DND-41 (cell line): ENCODE results near the gene POU3F3.

Experiments used
- ATAC-seq: fragments of 200-7000 bp; cut with Tn5 transposase; 3 replicates; pipeline ENCODE4 v1.9.1; 2021; ENCODE audit warnings: low read depth; ENCODE audit not compliant: insufficient read depth
- DNase-seq: peaks from one replicate; pipeline ENCODE4 v3.0.0-alpha.2; 2020
- H2AFZ ChIP-seq: 2 replicates; pipeline ENCODE4 v1.6.0; 2012; ENCODE audit warnings: low read depth, low read length
- H3K27ac ChIP-seq: 2 replicates; pipeline ENCODE4 v1.5.1; 2012; ENCODE audit warnings: low read length, inconsistent platforms
- H3K27me3 ChIP-seq: fragments of 200-600 bp; sonication (generic); 2 replicates; pipeline ENCODE4 v1.6.0; 2012; ENCODE audit warnings: low read length, mild to moderate bottlenecking, inconsistent platforms; ENCODE audit not compliant: insufficient read depth, poor library complexity
- H3K36me3 ChIP-seq: 2 replicates; pipeline ENCODE4 v1.5.1; 2012; ENCODE audit warnings: low read length, inconsistent platforms; ENCODE audit not compliant: insufficient read depth
- H3K4me1 ChIP-seq: 2 replicates; pipeline ENCODE4 v1.5.1; 2012; ENCODE audit warnings: mild to moderate bottlenecking, low read length; ENCODE audit not compliant: insufficient read depth
- H3K4me2 ChIP-seq: 2 replicates; pipeline ENCODE4 v1.6.0; 2012; ENCODE audit warnings: mild to moderate bottlenecking, moderate library complexity, low read length, inconsistent platforms; ENCODE audit not compliant: insufficient read depth
- H3K4me3 ChIP-seq, 2 experiments: fragments of 200-600 bp in 1 of 2; shearing (Covaris generic) in 1 of 2; 2 replicates each; pipeline ENCODE4 v1.5.1; 2012 to 2016; ENCODE audit warnings: inconsistent platforms in 2 of 2, low read length in 2 of 2, mild to moderate bottlenecking in 2 of 2, low read depth in 1 of 2, moderate library complexity in 1 of 2
- H3K79me2 ChIP-seq: 2 replicates; pipeline ENCODE4 v1.6.0; 2012; ENCODE audit warnings: low read length, inconsistent platforms; ENCODE audit not compliant: insufficient read depth
- H3K9ac ChIP-seq: 2 replicates; pipeline ENCODE4 v1.6.0; 2012; ENCODE audit warnings: low read depth, mild to moderate bottlenecking, inconsistent platforms, low read length, moderate library complexity
- H3K9me3 ChIP-seq: 2 replicates; pipeline ENCODE4 v1.5.1; 2012; ENCODE audit warnings: low read length, moderate library complexity, mild to moderate bottlenecking, inconsistent platforms; ENCODE audit not compliant: insufficient read depth, severe bottlenecking
- H4K20me1 ChIP-seq: 2 replicates; pipeline ENCODE4 v1.6.0; 2012; ENCODE audit warnings: low read length; ENCODE audit not compliant: insufficient read depth
- CTCF ChIP-seq: IDR thresholded peaks from 2 replicates; pipeline ENCODE4 v1.5.1; 2012; ENCODE audit warnings: borderline replicate concordance, low read length, moderate library complexity, mild to moderate bottlenecking; ENCODE audit not compliant: poor library complexity, severe bottlenecking; ENCODE audit errors: extremely low read depth
- EZH2 ChIP-seq: IDR thresholded peaks from 3 replicates; pipeline ENCODE4 v1.6.1; 2012; ENCODE audit warnings: borderline replicate concordance, low read depth, mild to moderate bottlenecking, moderate library complexity, low read length, inconsistent platforms; ENCODE audit not compliant: severe bottlenecking

POU3F3 gene

DNA sequence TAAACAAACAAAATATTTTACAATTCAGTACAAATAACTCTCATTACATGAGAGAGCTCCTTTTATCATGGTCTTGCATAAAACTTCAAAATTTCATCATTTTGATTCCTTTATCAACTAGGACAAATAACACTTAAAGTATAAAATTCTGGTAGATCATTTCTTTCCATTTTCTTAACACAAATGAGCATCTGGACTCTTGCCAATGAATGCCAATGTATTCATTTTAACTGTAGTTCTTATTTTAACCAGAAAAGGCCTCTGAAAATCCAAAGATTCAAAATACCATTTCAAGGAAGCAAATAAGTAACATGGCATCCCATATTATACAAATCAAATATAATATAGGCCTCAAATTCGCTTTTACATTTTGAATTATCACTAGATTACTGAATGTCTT lies 13.8 kb upstream of the POU3F3 start:
- H3K9ac ChIP-seq = no peak overlapping the region
- no peaks in the 10 kb centered on the region for H3K9me3 ChIP-seq

DNA sequence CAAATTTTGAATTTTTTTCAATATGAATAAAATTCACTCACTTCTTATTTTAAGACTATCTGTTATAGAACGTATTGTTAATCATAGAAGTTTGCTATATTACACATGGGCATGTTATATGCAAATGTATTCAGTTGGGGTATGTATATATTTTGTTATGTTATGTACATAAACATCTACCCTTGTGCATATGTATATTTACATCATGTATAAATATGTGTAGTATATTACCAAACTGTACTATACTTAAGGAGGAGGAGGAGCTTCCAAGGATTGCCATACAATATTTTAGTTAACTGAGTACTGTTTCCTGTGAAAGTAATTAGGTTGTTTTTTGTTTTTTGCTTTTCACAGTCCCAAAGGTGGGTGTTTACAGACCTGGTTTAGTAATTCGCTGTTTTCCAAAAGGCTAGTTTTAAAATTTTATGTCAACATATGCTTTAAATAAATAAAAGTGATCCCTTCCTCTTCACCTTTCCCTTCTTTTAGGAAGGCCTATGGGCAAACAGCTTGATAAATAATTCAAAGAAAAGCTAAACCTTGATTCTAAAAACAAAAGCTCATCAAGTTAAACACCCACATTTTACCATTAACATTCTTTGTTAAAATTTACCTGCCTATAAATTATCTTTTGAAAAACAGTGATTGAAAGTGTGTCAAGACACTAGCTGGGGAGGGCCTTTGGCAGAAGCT lies 12.9 kb upstream of the POU3F3 start:
- no peak overlapping the region for H3K4me2 ChIP-seq
- DNase-seq (no peak), ATAC-seq (no peak)
- H3K9ac ChIP-seq = no peak overlapping the region
- no peaks in the 10 kb centered on the region for H3K36me3 ChIP-seq
- no peak overlapping the region for H2AFZ ChIP-seq
- H3K4me3 ChIP-seq = no peak overlapping the region
- no peaks in the 10 kb centered on the region for H4K20me1 ChIP-seq
- H3K4me1 ChIP-seq = no peaks in the 10 kb centered on the region
- H3K27me3 ChIP-seq = no peaks in the 10 kb centered on the region
- no peaks in the 10 kb centered on the region for H3K79me2 ChIP-seq
- no peak overlapping the region for H3K27ac ChIP-seq
- TF ChIP-seq EZH2 (no peak), CTCF (no peak)
- H3K9me3 ChIP-seq = no peaks in the 10 kb centered on the region

More for the DNA sequence above, 13.8 kb upstream of the POU3F3 start:
- no peak overlapping the region for H2AFZ ChIP-seq
- H3K4me2 ChIP-seq = no peak overlapping the region
- DNase-seq (no peak), ATAC-seq (no peak)
- H3K4me3 ChIP-seq = no peak overlapping the region
- H3K27ac ChIP-seq = no peak overlapping the region
- H3K79me2 ChIP-seq = no peaks in the 10 kb centered on the region
- TF ChIP-seq CTCF (no peak), EZH2 (no peak)
- H4K20me1 ChIP-seq = no peaks in the 10 kb centered on the region
- H3K36me3 ChIP-seq = no peaks in the 10 kb centered on the region
- no peaks in the 10 kb centered on the region for H3K4me1 ChIP-seq
- H3K27me3 ChIP-seq = no peaks in the 10 kb centered on the region

- no peak for TF ChIP-seq EZH2
- no peak for TF ChIP-seq CTCF
- no peaks in the 10 kb centered on the region for H3K36me3 ChIP-seq
- ATAC-seq (no peak), DNase-seq (no peak)
- no peaks in the 10 kb centered on the region for H3K79me2 ChIP-seq
- no peaks in the 10 kb centered on the region for H4K20me1 ChIP-seq
- H3K9ac ChIP-seq = no peak overlapping the region
- no peaks in the 10 kb centered on the region for H3K27me3 ChIP-seq
- no peak overlapping the region for H3K4me3 ChIP-seq
- H3K4me2 ChIP-seq = no peak overlapping the region
- no peak overlapping the region for H3K27ac ChIP-seq
- H3K4me1 ChIP-seq = no peaks in the 10 kb centered on the region
- H2AFZ ChIP-seq = no peak overlapping the region
- no peaks in the 10 kb centered on the region for H3K9me3 ChIP-seq
These were observed 12.2 kb upstream of the POU3F3 start for GRCh38 chr2:104841744-104842143.
